Retinal pigment epithelial cell (primary cell): ENCODE results near the gene MAD1L1.
"Not testable (repeated sequence)": the region's sequence is repeated elsewhere in the genome, so short reads cannot be mapped to it uniquely, and the experiment has no call there.

Experiments used
- DNase-seq: peaks from one replicate; pipeline ENCODE4 v3.0.0-alpha.2; 2010; ENCODE audit warnings: low read depth
- H3K4me3 ChIP-seq: 2 replicates; pipeline ENCODE4 v1.5.1; 2011; ENCODE audit warnings: mild to moderate bottlenecking, low read length, control low read depth, moderate library complexity
- TF ChIP-seq, protein P1 (sequence below): conservative IDR thresholded peaks from 2 replicates; pipeline ENCODE4 v1.5.1; 2011; ENCODE audit warnings: low read depth, low read length, control low read depth, inconsistent platforms

The MAD1L1 gene

DNA sequence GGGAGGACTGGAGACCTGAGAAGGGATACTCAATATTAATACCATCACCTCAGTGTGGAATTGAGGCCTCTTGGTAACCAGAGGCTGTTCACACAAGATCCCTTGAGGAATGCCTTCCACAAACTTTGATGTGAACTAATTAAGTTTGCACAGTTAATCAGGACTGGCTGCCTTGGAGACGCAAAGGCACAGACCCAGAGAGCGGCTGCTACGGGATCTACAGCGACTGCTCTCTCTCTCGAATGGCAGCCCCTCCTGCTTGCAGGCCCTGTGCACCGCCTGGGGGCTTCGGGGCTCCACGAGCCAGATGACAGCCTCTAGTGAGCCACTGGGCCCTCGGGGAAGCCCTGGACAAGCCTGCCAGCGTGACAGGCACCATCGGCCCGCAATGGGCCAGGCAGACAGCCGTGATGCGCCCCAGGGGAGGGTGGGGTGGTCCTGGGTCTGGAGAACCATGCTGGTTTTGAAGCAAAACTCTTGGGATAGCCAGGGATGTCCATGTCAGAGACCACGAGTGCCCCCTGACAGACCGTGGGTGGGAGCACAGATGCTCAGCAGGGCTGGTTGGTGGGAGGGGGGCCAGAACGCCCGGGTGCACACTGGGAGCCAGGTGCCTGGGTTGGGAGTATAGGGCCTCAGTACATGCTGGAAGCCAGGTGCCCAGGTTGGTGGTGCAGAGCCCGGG is 367.0 kb downstream of the MAD1L1 start:
- H3K4me3 ChIP-seq: no peak overlapping the region
- no peak for DNase-seq
- TF ChIP-seq, protein P1, sequence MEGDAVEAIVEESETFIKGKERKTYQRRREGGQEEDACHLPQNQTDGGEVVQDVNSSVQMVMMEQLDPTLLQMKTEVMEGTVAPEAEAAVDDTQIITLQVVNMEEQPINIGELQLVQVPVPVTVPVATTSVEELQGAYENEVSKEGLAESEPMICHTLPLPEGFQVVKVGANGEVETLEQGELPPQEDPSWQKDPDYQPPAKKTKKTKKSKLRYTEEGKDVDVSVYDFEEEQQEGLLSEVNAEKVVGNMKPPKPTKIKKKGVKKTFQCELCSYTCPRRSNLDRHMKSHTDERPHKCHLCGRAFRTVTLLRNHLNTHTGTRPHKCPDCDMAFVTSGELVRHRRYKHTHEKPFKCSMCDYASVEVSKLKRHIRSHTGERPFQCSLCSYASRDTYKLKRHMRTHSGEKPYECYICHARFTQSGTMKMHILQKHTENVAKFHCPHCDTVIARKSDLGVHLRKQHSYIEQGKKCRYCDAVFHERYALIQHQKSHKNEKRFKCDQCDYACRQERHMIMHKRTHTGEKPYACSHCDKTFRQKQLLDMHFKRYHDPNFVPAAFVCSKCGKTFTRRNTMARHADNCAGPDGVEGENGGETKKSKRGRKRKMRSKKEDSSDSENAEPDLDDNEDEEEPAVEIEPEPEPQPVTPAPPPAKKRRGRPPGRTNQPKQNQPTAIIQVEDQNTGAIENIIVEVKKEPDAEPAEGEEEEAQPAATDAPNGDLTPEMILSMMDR: no peak

DNA sequence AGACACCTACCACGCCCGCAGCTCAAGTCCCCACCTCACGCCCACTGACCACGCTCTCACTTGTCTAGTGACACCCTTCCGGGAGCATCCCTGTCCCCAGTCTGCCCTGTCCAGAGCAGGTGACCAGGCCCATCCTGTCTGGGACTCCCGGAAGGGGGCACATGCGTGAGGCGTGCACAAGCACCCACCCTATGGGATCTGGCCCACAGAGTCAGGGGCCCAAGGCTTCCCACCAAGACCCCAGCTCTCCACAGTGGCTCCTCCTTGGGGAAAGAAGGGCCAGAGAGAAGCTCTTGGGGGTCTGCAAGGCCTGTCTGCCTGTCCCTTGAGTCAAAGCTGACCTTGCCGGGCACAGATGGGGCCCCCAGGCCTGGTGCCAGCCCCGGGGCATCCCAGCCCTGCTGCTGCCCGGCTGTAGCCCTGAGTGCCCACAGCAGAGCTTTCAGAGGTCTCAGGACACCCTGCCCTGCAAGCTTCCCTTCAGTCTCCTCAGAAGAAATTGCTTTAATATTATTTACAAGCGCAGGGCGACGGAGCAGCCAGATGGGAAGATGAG is 367.7 kb downstream of the MAD1L1 start:
- no peak for DNase-seq
- TF ChIP-seq, protein P1: no peak
- H3K4me3 ChIP-seq: no peak overlapping the region

DNA sequence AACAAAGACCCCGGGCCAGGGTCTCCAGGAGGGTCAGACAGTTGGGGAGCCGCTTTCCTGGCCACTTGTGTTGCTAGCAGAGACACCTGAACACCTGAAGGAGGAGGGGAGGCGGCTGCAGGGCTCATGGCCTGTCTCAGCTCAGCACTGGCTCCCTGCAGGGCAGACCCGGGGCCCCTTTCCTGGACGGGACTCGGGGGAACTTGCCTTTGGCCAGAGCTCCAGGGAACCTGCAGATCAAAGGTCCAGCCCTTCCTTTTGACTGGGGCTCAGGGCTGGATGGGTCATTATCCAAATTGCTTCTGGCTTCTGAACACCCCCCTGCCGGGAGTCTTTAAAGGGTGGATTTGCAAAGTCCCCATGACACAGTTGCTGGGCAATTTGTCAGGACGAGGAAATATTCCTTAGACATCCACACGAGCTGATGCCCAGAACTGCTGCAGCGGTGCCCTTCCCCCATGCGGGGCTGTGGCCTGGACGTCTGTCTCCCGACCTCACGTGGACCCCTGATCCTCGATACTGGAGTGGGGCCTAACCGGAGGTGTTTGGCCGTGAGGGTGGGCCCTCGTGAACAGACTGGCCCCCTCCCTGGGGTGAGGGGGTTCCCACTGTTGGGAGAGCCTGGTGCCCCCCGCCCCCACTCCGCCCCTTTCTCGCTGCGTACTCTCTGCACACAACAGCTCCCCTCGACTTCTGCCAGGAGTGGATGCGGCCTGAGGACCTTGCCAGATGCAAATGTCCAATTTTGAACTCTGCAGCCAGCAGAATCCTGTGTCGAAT is 368.4 kb downstream of the MAD1L1 start:
- no peak overlapping the region for H3K4me3 ChIP-seq
- DNase-seq: no peak
- TF ChIP-seq, protein P1: no peak

DNA sequence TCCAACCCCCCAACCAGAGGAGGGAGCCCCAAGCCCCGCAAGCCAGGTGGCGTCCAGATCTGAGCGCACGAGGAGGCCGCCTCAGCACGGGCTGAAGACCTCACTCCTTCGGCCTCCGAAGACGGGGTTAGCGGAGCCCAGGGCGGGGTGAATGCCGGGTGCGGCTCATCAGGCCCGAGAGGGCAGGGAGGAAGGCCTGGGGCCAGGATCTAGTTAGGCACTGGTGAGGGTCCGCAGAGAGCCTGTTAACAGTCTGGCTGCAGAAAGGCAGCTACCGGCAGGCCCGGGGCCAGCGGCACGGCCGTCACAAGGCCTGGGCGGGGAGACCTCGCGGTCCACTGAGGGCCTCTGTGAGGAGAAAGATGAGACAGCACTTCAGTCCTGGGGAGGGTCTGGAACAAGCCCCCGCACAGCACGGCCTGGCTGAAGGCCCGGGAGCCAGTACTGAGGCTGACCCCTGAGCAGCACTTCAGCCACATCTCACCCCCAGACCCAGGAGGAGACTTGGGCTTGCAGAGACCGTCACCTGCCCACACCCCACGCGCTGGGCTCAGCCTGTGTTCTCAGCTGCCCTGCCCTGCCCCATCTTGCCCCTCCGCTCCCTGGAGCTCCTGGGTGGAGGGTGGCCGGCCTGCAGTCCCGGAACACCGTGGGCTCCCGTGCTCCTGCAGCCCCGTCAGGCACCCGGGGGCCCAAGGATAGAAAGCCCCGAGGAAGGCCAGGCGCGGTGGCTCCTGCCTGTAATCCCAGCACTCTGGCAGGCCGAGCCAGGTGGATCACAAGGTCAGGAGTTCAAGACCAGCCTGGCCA is 369.4 kb downstream of the MAD1L1 start:
- TF ChIP-seq, protein P1: no peak
- no peak for DNase-seq

DNA sequence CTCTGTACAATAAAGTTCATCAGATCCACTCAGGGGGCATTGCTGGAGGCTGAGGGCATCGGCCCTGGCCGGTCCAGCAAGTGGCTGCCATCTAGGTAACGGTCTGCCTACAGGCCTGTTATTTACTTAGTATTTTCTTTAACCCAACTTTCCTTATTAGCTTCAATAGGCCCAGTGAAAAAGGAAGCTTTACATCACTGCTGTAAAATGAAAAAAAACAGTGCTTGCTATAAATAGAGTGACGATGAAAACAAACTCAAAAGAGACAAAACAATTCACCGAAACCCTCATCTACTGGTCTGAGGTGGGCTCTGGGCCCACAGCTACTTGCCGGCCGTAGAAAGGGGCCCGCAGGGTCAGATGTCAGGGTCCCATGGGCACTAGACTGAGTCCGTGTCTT is 370.2 kb downstream of the MAD1L1 start:
- TF ChIP-seq, protein P1: no peak
- DNase-seq: no peak

More for the DNA sequence above, 369.4 kb downstream of the MAD1L1 start:
- no peak overlapping the region for H3K4me3 ChIP-seq

DNA sequence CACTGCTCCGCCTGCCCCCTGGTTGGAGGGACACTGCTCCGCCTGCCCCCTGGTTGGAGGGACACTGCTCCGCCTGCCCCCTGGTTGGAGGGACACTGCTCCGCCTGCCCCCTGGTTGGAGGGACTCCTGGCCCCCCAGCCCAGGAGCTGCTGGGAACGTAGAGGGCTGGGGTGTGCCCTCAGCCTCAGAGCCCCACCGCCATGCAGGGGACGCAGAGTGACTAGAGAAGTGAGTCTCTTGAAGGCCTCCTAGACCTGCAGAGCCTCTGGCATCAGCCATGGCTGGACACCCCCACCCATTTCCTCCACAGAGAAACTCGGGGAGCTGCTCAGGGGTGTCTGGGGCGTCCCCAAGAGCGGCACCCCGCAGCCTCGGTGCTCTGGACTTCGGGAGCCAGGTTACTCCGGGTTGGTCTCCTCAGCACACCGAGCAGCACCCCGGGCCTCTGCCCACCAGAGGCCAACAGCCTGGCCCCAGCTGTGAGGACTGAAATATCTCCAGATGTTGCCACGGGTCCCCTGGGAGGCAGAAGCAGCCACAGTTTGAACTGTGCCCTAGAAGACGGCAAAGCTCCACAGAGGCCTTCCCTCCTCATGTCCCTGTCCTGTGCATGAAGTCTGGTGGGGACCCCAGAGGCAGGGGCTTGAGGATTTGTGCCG is 370.8 kb downstream of the MAD1L1 start:
- TF ChIP-seq, protein P1: no peak

More for the DNA sequence above, 370.2 kb downstream of the MAD1L1 start:
- no peak overlapping the region for H3K4me3 ChIP-seq

DNA sequence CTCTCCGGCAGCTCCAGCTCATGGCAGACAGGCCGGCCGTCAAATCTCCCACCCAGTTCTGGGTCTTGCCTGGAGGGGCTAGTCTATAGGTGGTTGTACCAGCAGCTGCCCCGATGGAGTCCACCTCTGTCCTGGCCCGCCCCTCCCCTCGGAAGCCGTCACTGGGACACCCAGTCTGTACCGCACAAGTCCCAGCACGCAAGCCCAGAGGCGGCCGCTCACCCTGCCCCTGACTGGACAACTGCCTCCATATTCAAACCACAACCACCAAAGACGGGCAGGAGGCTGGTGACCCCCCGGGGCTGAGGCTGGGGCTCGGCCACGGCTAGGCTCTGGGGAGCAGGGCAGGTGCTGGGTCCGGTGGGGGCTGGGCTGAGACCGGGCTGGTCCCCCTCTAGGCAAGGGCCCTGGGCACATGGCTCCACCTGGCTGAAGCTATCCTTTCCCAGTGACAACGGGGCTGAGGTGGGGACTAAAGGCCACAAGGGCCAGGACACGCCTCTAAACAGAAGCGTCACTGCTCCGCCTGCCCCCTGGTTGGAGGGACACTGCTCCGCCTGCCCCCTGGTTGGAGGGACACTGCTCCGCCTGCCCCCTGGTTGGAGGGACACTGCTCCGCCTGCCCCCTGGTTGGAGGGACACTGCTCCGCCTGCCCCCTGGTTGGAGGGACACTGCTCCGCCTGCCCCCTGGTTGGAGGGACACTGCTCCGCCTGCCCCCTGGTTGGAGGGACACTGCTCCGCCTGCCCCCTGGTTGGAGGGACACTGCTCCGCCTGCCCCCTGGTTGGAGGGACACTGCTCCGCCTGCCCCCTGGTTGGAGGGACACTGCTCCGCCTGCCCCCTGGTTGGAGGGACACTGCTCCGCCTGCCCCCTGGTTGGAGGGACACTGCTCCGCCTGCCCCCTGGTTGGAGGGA is 371.6 kb downstream of the MAD1L1 start:
- H3K4me3 ChIP-seq, DNase-seq: not testable (repeated sequence)

More for the DNA sequence above, 370.8 kb downstream of the MAD1L1 start:
- DNase-seq: no peak
- H3K4me3 ChIP-seq: no peak overlapping the region
